ENCODE data around the gene LBH.

DNA sequence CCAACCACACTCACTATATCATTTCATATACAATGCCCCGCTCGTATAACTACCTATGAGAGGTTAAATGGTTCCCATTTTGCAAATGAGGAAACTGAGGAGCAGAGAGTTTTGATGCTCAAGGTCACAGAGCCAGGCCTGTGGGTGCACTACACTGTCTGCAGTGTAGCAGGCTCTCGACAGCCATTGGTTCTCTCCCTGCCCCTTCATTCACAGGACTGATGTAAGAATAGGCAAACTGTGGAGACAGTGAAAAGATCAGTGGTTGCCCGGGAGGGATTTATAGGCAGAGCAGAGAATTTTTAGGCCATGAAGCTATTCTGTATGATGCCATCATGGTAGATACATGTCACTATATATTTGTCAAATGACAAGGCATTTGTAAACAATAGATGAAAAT is 39.0 kb upstream of the LBH start:
- TF ChIP-seq, protein P1, sequence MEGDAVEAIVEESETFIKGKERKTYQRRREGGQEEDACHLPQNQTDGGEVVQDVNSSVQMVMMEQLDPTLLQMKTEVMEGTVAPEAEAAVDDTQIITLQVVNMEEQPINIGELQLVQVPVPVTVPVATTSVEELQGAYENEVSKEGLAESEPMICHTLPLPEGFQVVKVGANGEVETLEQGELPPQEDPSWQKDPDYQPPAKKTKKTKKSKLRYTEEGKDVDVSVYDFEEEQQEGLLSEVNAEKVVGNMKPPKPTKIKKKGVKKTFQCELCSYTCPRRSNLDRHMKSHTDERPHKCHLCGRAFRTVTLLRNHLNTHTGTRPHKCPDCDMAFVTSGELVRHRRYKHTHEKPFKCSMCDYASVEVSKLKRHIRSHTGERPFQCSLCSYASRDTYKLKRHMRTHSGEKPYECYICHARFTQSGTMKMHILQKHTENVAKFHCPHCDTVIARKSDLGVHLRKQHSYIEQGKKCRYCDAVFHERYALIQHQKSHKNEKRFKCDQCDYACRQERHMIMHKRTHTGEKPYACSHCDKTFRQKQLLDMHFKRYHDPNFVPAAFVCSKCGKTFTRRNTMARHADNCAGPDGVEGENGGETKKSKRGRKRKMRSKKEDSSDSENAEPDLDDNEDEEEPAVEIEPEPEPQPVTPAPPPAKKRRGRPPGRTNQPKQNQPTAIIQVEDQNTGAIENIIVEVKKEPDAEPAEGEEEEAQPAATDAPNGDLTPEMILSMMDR (IDR thresholded peaks at IDR 0.05) = no peak
- no peak for TF ChIP-seq POLR2AphosphoS5 (IDR thresholded peaks at IDR 0.05)
